Measurements from ENCODE around the gene SLC25A11. TPM values are rescaled to one million over a fixed set of nuclear protein-coding genes. Genes with fewer than 3 reads are reported as not detected.

SLC25A11 gene
- total RNA-seq, 1 experiment from 2014 or later = 75.1 TPM

DNA sequence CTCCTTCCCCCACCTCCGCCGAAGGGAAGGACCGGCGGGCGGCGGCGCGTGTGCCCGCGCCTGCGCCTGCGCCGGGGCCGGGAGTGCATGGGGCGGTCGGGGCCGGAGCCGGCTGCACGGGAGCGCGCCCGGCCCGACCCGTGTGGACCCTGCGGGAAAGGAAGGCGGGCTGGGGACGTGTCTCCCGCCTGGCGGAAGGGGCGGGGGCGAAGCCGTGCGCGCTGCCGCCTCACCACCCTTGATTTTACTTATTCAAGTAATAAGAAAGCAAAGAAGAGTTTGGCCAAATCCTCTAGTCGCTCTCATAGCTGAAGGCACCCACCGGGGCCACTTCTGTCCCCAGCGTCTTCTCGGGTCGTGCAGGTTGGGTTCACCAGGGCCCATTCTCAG lies 9.1 kb upstream of the SLC25A11 start (continued):
- TF ChIP-seq, protein P1, sequence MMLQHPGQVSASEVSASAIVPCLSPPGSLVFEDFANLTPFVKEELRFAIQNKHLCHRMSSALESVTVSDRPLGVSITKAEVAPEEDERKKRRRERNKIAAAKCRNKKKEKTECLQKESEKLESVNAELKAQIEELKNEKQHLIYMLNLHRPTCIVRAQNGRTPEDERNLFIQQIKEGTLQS (IDR thresholded peaks at IDR 0.05) = no peak
- TF ChIP-seq SIN3A (IDR thresholded peaks at IDR 0.05; ENCODE audit: low read depth) (no peak), JUND (IDR thresholded peaks at IDR 0.05) (no peak)

DNA sequence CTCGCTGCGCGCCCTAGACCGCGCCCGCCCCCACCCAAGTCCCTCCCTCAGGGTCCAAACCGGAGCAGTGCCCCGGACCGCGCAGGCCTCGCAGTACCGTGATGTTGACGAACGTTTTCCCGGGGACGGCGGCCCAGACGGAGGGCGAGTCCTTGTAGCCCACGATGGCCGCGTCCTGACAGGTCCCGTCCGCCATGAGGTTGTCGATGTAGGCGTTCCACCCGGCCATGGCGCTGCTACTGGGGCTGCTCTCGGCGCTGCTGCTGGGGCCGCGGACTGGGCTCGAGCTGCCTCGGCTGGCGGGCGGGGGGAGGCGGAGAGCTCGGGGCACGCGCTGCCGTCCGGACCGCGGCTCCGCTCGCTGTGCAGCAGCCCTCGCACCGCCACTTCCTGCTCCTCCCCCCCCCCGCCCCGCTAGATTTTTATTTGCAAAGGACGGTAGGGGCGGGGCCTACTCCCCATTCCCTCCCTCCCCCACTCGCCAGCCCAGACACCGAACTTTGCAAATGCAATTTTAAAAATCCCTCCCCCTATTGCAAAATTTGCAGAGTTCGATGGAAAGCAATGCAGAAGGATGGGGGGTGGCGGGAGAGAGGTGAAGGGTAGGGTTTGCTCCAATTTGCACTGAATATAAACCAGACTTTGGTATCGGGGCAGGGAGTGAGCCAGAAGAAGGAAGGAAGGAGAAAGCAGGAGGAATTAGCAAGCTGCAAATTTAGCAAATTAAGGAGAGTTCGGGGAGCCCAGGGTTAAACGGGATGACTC lies 8.5 kb upstream of the SLC25A11 start, which contains the start of gene PFN1:
PFN1 (minus strand) TSS at position 365 of the 765 bp plus-strand sequence; CDS start at position 229, 136 bp downstream.
- Histone ChIP-seq H3K27me3 (ENCODE audit: insufficient read depth, low read length) (no peaks in the 10 kb centered on the region), H3K36me3 (ENCODE audit: control insufficient read depth in 1 of 2, insufficient read depth in 2 of 2, low read length in 2 of 2) (peaks cover 9 to 22% of the 10 kb centered on the region in 2 experiments; a peak in 2 of 4 replicates), H3K4me1 (ENCODE audit: control insufficient read depth in 1 of 2, insufficient read depth in 2 of 2, low read length in 2 of 2) (peaks cover 35 to 64% of the 10 kb centered on the region in 2 experiments), H4K20me1 (ENCODE audit: insufficient read depth) (peaks cover 12% of the 10 kb centered on the region; the same call in 1 of the 2 replicates), H3K4me3 (replicated peaks in 1 of 2; ENCODE audit: low read depth in 1 of 2, low read length in 2 of 2) (peak within 1 kb of the TSS; percentile 96 to 97), H3K9me2 (ENCODE audit: insufficient read depth) (no peaks in the 10 kb centered on the region), H3K4me2 (ENCODE audit: low read length) (peak within 1 kb of the TSS; percentile 100), H2AFZ (ENCODE audit: low read depth, low read length, poor library complexity, severe bottlenecking) (no peak within 1 kb of the TSS), H3K9ac (ENCODE audit: low read length) (peak within 1 kb of the TSS; percentile 97), H3K79me2 (ENCODE audit: insufficient read depth, low read length) (peaks cover 62% of the 10 kb centered on the region), H3K9me3 (ENCODE audit: control insufficient read depth in 1 of 2, insufficient read depth in 1 of 2, low read depth in 1 of 2, low read length in 2 of 2) (no peaks in the 10 kb centered on the region), H3K27ac (ENCODE audit: low read depth, low read length) (peak within 1 kb of the TSS; percentile 99)
- POLR2A ChIA-PET = interaction anchor here (0.6 to 4.7 kb wide), 5 partner anchors 8 to 26 kb away, joined by 3 to 45 read pairs (median 5); partner anchors contain the start of genes RNF167, SLC25A11 and SPAG7
- ATAC-seq (peak; percentile 51), DNase-seq (ENCODE audit: low read depth, low spot score) (peak; percentile 74)
- intact Hi-C loops (cut with micrococcal nuclease) = loop anchor here (1.0 to 5.0 kb wide), 2 partner anchors 8 to 39 kb away; partner anchors contain the start of genes CAMTA2, RNF167 and SLC25A11
- no peak for TF ChIP-seq RAD21 (IDR thresholded peaks at IDR 0.05; ENCODE audit: low read depth)
- TF ChIP-seq, protein P2, sequence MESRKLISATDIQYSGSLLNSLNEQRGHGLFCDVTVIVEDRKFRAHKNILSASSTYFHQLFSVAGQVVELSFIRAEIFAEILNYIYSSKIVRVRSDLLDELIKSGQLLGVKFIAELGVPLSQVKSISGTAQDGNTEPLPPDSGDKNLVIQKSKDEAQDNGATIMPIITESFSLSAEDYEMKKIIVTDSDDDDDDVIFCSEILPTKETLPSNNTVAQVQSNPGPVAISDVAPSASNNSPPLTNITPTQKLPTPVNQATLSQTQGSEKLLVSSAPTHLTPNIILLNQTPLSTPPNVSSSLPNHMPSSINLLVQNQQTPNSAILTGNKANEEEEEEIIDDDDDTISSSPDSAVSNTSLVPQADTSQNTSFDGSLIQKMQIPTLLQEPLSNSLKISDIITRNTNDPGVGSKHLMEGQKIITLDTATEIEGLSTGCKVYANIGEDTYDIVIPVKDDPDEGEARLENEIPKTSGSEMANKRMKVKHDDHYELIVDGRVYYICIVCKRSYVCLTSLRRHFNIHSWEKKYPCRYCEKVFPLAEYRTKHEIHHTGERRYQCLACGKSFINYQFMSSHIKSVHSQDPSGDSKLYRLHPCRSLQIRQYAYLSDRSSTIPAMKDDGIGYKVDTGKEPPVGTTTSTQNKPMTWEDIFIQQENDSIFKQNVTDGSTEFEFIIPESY (IDR thresholded peaks at IDR 0.05; ENCODE audit: extremely low read depth, insufficient replicate concordance, low read length) = no peak
- TF ChIP-seq POLR2AphosphoS5 (IDR thresholded peaks at IDR 0.05; ENCODE audit: low read depth, low read length) = peak; percentile 91
- peak; percentile 60 for TF ChIP-seq POLR2A (IDR thresholded peaks at IDR 0.05; ENCODE audit: borderline replicate concordance, extremely low read depth, insufficient read depth, insufficient read length)
- TF ChIP-seq, protein P3, sequence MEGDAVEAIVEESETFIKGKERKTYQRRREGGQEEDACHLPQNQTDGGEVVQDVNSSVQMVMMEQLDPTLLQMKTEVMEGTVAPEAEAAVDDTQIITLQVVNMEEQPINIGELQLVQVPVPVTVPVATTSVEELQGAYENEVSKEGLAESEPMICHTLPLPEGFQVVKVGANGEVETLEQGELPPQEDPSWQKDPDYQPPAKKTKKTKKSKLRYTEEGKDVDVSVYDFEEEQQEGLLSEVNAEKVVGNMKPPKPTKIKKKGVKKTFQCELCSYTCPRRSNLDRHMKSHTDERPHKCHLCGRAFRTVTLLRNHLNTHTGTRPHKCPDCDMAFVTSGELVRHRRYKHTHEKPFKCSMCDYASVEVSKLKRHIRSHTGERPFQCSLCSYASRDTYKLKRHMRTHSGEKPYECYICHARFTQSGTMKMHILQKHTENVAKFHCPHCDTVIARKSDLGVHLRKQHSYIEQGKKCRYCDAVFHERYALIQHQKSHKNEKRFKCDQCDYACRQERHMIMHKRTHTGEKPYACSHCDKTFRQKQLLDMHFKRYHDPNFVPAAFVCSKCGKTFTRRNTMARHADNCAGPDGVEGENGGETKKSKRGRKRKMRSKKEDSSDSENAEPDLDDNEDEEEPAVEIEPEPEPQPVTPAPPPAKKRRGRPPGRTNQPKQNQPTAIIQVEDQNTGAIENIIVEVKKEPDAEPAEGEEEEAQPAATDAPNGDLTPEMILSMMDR (IDR thresholded peaks at IDR 0.05 in 2 of 3, conservative IDR thresholded peaks at IDR 0.05 in 1 of 3; ENCODE audit: borderline replicate concordance in 1 of 3, insufficient read depth in 1 of 3, low read depth in 2 of 3, low read length in 2 of 3) = no peak
- TF ChIP-seq FOSL1 (IDR thresholded peaks at IDR 0.05; ENCODE audit: low read depth) = no peak; the same call in 1 of the 2 replicates
- TF ChIP-seq ZFX (IDR thresholded peaks at IDR 0.05) = peak; percentile 59; the same call in 1 of the 2 replicates
- TF ChIP-seq SIN3A (IDR thresholded peaks at IDR 0.05; ENCODE audit: low read depth) = peak; percentile 92
- peak; percentile 42 for TF ChIP-seq SP1 (IDR thresholded peaks at IDR 0.05; ENCODE audit: low read depth)
- CTCF ChIA-PET = interaction anchor here (1.4 kb wide), 1 partner anchor 8 kb away, joined by 3 read pairs; the partner anchor contains the start of genes RNF167 and SLC25A11
- RAD21 ChIA-PET (ENCODE audit: low non-redundant PET in 1 of 2, low total read pairs in 2 of 2, uncharacterized antibody in 2 of 2, unreplicated experiment in 2 of 2) = interaction anchor here in 1 of 2 experiments (1.1 kb wide), 1 partner anchor 19 kb away, joined by 3 read pairs; the partner anchor contains the start of gene SPAG7
- no TSS peak for BruUV-seq (replicated peaks)
